Measurements from ENCODE around the gene STRBP. TPM values are rescaled to one million over a fixed set of nuclear protein-coding genes. Genes with fewer than 3 reads are reported as not detected.

The STRBP gene
- total RNA-seq, 1 experiment from 2014 or later = 40.3 TPM

- intact Hi-C loops (cut with micrococcal nuclease; ENCODE audit: unreplicated experiment) (no loop called here), in situ Hi-C loops (cut with HindIII; ENCODE audit: low pct_unique_long_range_greater_than_20kb, low sequenced_read_pairs) (no loop called here)
- no peaks in the 10 kb centered on the region for H3K4me1 ChIP-seq (ENCODE audit: control insufficient read depth, insufficient read depth, low read length)
- no peaks in the 10 kb centered on the region for H3K27me3 ChIP-seq (ENCODE audit: control insufficient read depth, insufficient read depth, low read length)
- ATAC-seq = no peak
- H3K4me3 ChIP-seq (ENCODE audit: low read depth in 2 of 2, low read length in 2 of 2) = no peak overlapping the region
- BruUV-seq (replicated peaks) = no TSS peak
- CTCF ChIA-PET = no interaction called here
- H3K9me3 ChIP-seq (ENCODE audit: control insufficient read depth, insufficient read depth, low read depth, low read length) = no peaks in the 10 kb centered on the region
- no peak overlapping the region for H3K27ac ChIP-seq (ENCODE audit: low read length)
- H3K36me3 ChIP-seq (ENCODE audit: control insufficient read depth, insufficient read depth, low read length) = no peaks in the 10 kb centered on the region
- TF ChIP-seq POLR2AphosphoS5 (IDR thresholded peaks at IDR 0.05; ENCODE audit: low read depth, low read length) = no peak
- TF ChIP-seq TCF7L2 (IDR thresholded peaks at IDR 0.05; ENCODE audit: low read depth, low read length) = no peak
- no peak for TF ChIP-seq SIN3A (IDR thresholded peaks at IDR 0.05; ENCODE audit: borderline replicate concordance, insufficient read depth, low read depth, low read length)
- TF ChIP-seq, protein P1, sequence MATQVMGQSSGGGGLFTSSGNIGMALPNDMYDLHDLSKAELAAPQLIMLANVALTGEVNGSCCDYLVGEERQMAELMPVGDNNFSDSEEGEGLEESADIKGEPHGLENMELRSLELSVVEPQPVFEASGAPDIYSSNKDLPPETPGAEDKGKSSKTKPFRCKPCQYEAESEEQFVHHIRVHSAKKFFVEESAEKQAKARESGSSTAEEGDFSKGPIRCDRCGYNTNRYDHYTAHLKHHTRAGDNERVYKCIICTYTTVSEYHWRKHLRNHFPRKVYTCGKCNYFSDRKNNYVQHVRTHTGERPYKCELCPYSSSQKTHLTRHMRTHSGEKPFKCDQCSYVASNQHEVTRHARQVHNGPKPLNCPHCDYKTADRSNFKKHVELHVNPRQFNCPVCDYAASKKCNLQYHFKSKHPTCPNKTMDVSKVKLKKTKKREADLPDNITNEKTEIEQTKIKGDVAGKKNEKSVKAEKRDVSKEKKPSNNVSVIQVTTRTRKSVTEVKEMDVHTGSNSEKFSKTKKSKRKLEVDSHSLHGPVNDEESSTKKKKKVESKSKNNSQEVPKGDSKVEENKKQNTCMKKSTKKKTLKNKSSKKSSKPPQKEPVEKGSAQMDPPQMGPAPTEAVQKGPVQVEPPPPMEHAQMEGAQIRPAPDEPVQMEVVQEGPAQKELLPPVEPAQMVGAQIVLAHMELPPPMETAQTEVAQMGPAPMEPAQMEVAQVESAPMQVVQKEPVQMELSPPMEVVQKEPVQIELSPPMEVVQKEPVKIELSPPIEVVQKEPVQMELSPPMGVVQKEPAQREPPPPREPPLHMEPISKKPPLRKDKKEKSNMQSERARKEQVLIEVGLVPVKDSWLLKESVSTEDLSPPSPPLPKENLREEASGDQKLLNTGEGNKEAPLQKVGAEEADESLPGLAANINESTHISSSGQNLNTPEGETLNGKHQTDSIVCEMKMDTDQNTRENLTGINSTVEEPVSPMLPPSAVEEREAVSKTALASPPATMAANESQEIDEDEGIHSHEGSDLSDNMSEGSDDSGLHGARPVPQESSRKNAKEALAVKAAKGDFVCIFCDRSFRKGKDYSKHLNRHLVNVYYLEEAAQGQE (IDR thresholded peaks at IDR 0.05; ENCODE audit: insufficient read depth in 1 of 2, low read depth in 2 of 2, low read length in 1 of 2) = no peak
- TF ChIP-seq, protein P2, sequence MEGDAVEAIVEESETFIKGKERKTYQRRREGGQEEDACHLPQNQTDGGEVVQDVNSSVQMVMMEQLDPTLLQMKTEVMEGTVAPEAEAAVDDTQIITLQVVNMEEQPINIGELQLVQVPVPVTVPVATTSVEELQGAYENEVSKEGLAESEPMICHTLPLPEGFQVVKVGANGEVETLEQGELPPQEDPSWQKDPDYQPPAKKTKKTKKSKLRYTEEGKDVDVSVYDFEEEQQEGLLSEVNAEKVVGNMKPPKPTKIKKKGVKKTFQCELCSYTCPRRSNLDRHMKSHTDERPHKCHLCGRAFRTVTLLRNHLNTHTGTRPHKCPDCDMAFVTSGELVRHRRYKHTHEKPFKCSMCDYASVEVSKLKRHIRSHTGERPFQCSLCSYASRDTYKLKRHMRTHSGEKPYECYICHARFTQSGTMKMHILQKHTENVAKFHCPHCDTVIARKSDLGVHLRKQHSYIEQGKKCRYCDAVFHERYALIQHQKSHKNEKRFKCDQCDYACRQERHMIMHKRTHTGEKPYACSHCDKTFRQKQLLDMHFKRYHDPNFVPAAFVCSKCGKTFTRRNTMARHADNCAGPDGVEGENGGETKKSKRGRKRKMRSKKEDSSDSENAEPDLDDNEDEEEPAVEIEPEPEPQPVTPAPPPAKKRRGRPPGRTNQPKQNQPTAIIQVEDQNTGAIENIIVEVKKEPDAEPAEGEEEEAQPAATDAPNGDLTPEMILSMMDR (IDR thresholded peaks at IDR 0.05) = no peak
- POLR2A ChIA-PET = no interaction called here
- DNase-seq (ENCODE audit: low read depth, low spot score) = no peak
Observed at GRCh38 chr9:123116036-123116435, 152.3 kb downstream of the STRBP start.

- TF ChIP-seq TCF7L2 (IDR thresholded peaks at IDR 0.05; ENCODE audit: low read depth, low read length) = no peak
- TF ChIP-seq, protein P1 (IDR thresholded peaks at IDR 0.05; ENCODE audit: insufficient read depth in 1 of 2, low read depth in 2 of 2, low read length in 1 of 2) = no peak
- TF ChIP-seq POLR2AphosphoS5 (IDR thresholded peaks at IDR 0.05; ENCODE audit: low read depth, low read length) = no peak
- no peak for TF ChIP-seq SIN3A (IDR thresholded peaks at IDR 0.05; ENCODE audit: borderline replicate concordance, insufficient read depth, low read depth, low read length)
- TF ChIP-seq, protein P2 (IDR thresholded peaks at IDR 0.05) = no peak
- Histone ChIP-seq H3K27me3 (ENCODE audit: control insufficient read depth, insufficient read depth, low read length) (no peaks in the 10 kb centered on the region), H3K9me3 (ENCODE audit: control insufficient read depth, insufficient read depth, low read depth, low read length) (no peaks in the 10 kb centered on the region), H3K36me3 (ENCODE audit: control insufficient read depth, insufficient read depth, low read length) (no peaks in the 10 kb centered on the region), H3K4me3 (ENCODE audit: low read depth in 2 of 2, low read length in 2 of 2) (no peak overlapping the region), H3K4me1 (ENCODE audit: control insufficient read depth, insufficient read depth, low read length) (no peaks in the 10 kb centered on the region), H3K27ac (ENCODE audit: low read length) (no peak overlapping the region)
- DNase-seq (ENCODE audit: low read depth, low spot score) = no peak
- POLR2A ChIA-PET = no interaction called here
- CTCF ChIA-PET = no interaction called here
- in situ Hi-C loops (cut with HindIII; ENCODE audit: low pct_unique_long_range_greater_than_20kb, low sequenced_read_pairs) (no loop called here), intact Hi-C loops (cut with micrococcal nuclease; ENCODE audit: unreplicated experiment) (no loop called here)
- ATAC-seq = no peak
- BruUV-seq (replicated peaks) = no TSS peak
Observed at GRCh38 chr9:123115146-123115913, 153.1 kb downstream of the STRBP start.

Data from Panc1 (cell line).